IMR-90 (cell line): ENCODE data around the gene HS6ST2. TPM values are rescaled to one million over a fixed set of nuclear protein-coding genes. Genes with fewer than 3 reads are reported as not detected.

Source experiments
- ATAC-seq: fragments of 200-7000 bp; cut with Tn5 transposase; 2 replicates; pipeline ENCODE4 v1.9.1; 2020; ENCODE audit warnings: low read depth, mild to moderate bottlenecking, moderate library complexity
- BruUV-seq: library from RNA; stranded (reverse); fragments of 400-500 nt; replicated peaks from 2 replicates; lab custom pipeline; 2021; lab: Mats Ljungman, UMichigan
- CTCF ChIA-PET: fragments of 300-600 bp; formaldehyde crosslinking; extraction: SDS; loops from one replicate; lab custom pipeline; 2021; ENCODE audit warnings: antibody characterized with exemption; lab: Yijun Ruan, JAX
- POLR2A ChIA-PET: fragments of 300-600 bp; sonication (Branson Sonifier 250); formaldehyde crosslinking; loops from one replicate; lab custom pipeline; 2022; ENCODE audit warnings: antibody characterized with exemption; ENCODE audit not compliant: unreplicated experiment; lab: Charles Lee
- DNase-seq: peaks from one replicate; pipeline ENCODE4 v3.0.0; 2013
- H2AFZ ChIP-seq: replicated peaks from 2 replicates; pipeline ENCODE3; 2013; ENCODE audit warnings: low read length, mild to moderate bottlenecking; ENCODE audit not compliant: poor library complexity
- H2AK5ac ChIP-seq: 2 replicates; pipeline ENCODE4 v1.6.1; 2013; ENCODE audit warnings: low read depth, low read length, inconsistent platforms
- H2AK9ac ChIP-seq: replicated peaks from 2 replicates; pipeline ENCODE3; 2013; ENCODE audit warnings: mild to moderate bottlenecking, low read depth, low read length, moderate library complexity; ENCODE audit not compliant: poor library complexity
- H2BK120ac ChIP-seq: 2 replicates; pipeline ENCODE4 v1.6.1; 2013; ENCODE audit warnings: low read depth, low read length, inconsistent platforms
- H2BK15ac ChIP-seq: 3 replicates; pipeline ENCODE4 v1.6.1; 2013; ENCODE audit warnings: low read depth, low read length, inconsistent platforms
- H2BK20ac ChIP-seq: 2 replicates; pipeline ENCODE4 v1.6.1; 2013; ENCODE audit warnings: low read depth, mild to moderate bottlenecking, inconsistent platforms, low read length, moderate library complexity
- H2BK5ac ChIP-seq: 2 replicates; pipeline ENCODE4 v1.6.1; 2013; ENCODE audit warnings: mild to moderate bottlenecking, low read depth, low read length, inconsistent platforms; ENCODE audit not compliant: poor library complexity, severe bottlenecking
- H3K14ac ChIP-seq: replicated peaks from 2 replicates; pipeline ENCODE4 v1.6.1; 2013; ENCODE audit warnings: low read depth, low read length, inconsistent platforms
- H3K18ac ChIP-seq: 2 replicates; pipeline ENCODE4 v1.6.1; 2013; ENCODE audit warnings: low read depth, low read length, control low read depth
- H3K23ac ChIP-seq: 2 replicates; pipeline ENCODE4 v1.6.1; 2013; ENCODE audit warnings: low read depth, low read length, inconsistent platforms
- H3K27ac ChIP-seq: 2 replicates; pipeline ENCODE4 v1.5.1; 2013; ENCODE audit warnings: mild to moderate bottlenecking, control low read depth, low read length; ENCODE audit not compliant: insufficient read depth
- H3K27me3 ChIP-seq: 2 replicates; pipeline ENCODE4 v1.6.1; 2013; ENCODE audit warnings: low read length; ENCODE audit not compliant: control insufficient read depth, insufficient read depth
- H3K36me3 ChIP-seq: 2 replicates; pipeline ENCODE4 v1.6.1; 2013; ENCODE audit warnings: low read length, mixed read lengths; ENCODE audit not compliant: control insufficient read depth, insufficient read depth
- H3K4ac ChIP-seq: 2 replicates; pipeline ENCODE4 v1.6.1; 2013; ENCODE audit warnings: low read depth, low read length, inconsistent platforms
- H3K4me1 ChIP-seq: 2 replicates; pipeline ENCODE4 v1.6.1; 2013; ENCODE audit warnings: low read length, mixed read lengths; ENCODE audit not compliant: control insufficient read depth, insufficient read depth
- H3K4me2 ChIP-seq: 2 replicates; pipeline ENCODE4 v1.6.1; 2013; ENCODE audit warnings: low read depth, mild to moderate bottlenecking, control low read depth, low read length, moderate library complexity
- H3K4me3 ChIP-seq: 2 replicates; pipeline ENCODE4 v1.5.1; 2013; ENCODE audit warnings: low read depth, mild to moderate bottlenecking, control low read depth, low read length, moderate library complexity; ENCODE audit not compliant: insufficient read depth
- H3K56ac ChIP-seq: 2 replicates; pipeline ENCODE4 v1.6.1; 2013; ENCODE audit warnings: low read length, inconsistent platforms; ENCODE audit not compliant: insufficient read depth; ENCODE audit errors: extremely low read depth
- H3K79me1 ChIP-seq, 2 experiments: 2 replicates each; pipeline ENCODE4 v1.6.1; 2013; ENCODE audit warnings: low read length in 2 of 2, inconsistent platforms in 1 of 2, low read depth in 1 of 2
- H3K9ac ChIP-seq: 2 replicates; pipeline ENCODE4 v1.6.1; 2013; ENCODE audit warnings: low read depth, low read length, control low read depth
- H3K9me1 ChIP-seq: 2 replicates; pipeline ENCODE4 v1.6.1; 2013; ENCODE audit warnings: low read length, inconsistent platforms; ENCODE audit not compliant: insufficient read depth
- H3K9me3 ChIP-seq: 2 replicates; pipeline ENCODE4 v1.6.1; 2013; ENCODE audit warnings: low read length; ENCODE audit not compliant: control insufficient read depth, insufficient read depth
- H4K20me1 ChIP-seq: 2 replicates; pipeline ENCODE4 v1.6.1; 2013; ENCODE audit warnings: low read length, inconsistent platforms; ENCODE audit not compliant: insufficient read depth
- H4K5ac ChIP-seq: 2 replicates; pipeline ENCODE4 v1.6.1; 2013; ENCODE audit warnings: mild to moderate bottlenecking, low read depth, low read length, control low read depth
- H4K8ac ChIP-seq, 2 experiments: 2 replicates each; pipeline ENCODE4 v1.6.1; 2013; ENCODE audit warnings: low read depth in 2 of 2, low read length in 2 of 2, control low read depth in 1 of 2, inconsistent platforms in 1 of 2
- H4K91ac ChIP-seq: 2 replicates; pipeline ENCODE4 v1.6.1; 2013; ENCODE audit warnings: low read depth, low read length, inconsistent platforms; ENCODE audit not compliant: insufficient read depth
- BHLHE40 ChIP-seq: fragments of 150-350 bp; IDR thresholded peaks from 2 replicates; pipeline ENCODE4 v1.6.1; 2016; ENCODE audit warnings: mild to moderate bottlenecking, low read depth, low read length
- CEBPB ChIP-seq: IDR thresholded peaks from 2 replicates; pipeline ENCODE4 v1.6.1; 2012; ENCODE audit warnings: low read depth, low read length, improper control_type of control experiment
- CHD1 ChIP-seq: IDR thresholded peaks from 2 replicates; pipeline ENCODE4 v1.6.1; 2012; ENCODE audit warnings: low read depth, low read length, improper control_type of control experiment
- FOS ChIP-seq: fragments of 150-350 bp; IDR thresholded peaks from 2 replicates; pipeline ENCODE4 v1.6.1; 2016; ENCODE audit warnings: low read depth, low read length
- MAFK ChIP-seq: IDR thresholded peaks from 2 replicates; pipeline ENCODE4 v1.6.1; 2012; ENCODE audit warnings: low read depth, low read length, improper control_type of control experiment
- MAZ ChIP-seq: IDR thresholded peaks from 2 replicates; pipeline ENCODE4 v1.6.1; 2012; ENCODE audit warnings: low read depth, mild to moderate bottlenecking, low read length, improper control_type of control experiment, moderate library complexity, borderline replicate concordance
- MXI1 ChIP-seq: IDR thresholded peaks from 2 replicates; pipeline ENCODE4 v1.6.1; 2012; ENCODE audit warnings: low read depth, mild to moderate bottlenecking, low read length, moderate library complexity, borderline replicate concordance
- NFE2L2 ChIP-seq: fragments of 150-350 bp; IDR thresholded peaks from 2 replicates; pipeline ENCODE4 v1.6.1; 2016; ENCODE audit warnings: low read depth, mild to moderate bottlenecking, low read length
- POLR2A ChIP-seq: IDR thresholded peaks from 2 replicates; pipeline ENCODE4 v1.6.1; 2012; ENCODE audit warnings: mild to moderate bottlenecking, low read depth, low read length
- RAD21 ChIP-seq: IDR thresholded peaks from 2 replicates; pipeline ENCODE4 v1.6.1; 2012; ENCODE audit warnings: low read length, improper control_type of control experiment
- RCOR1 ChIP-seq: IDR thresholded peaks from 2 replicates; pipeline ENCODE4 v1.6.1; 2012; ENCODE audit warnings: mild to moderate bottlenecking, low read length, improper control_type of control experiment; ENCODE audit not compliant: insufficient replicate concordance
- RFX5 ChIP-seq: IDR thresholded peaks from 2 replicates; pipeline ENCODE4 v1.8.0; 2012; ENCODE audit warnings: low read depth, mild to moderate bottlenecking, low read length, moderate library complexity
- SMC3 ChIP-seq: fragments of 150-350 bp; IDR thresholded peaks from 2 replicates; pipeline ENCODE4 v1.6.1; 2016; ENCODE audit warnings: low read depth, mild to moderate bottlenecking, antibody characterized with exemption, low read length, moderate library complexity
- USF2 ChIP-seq: fragments of 150-350 bp; IDR thresholded peaks from 2 replicates; pipeline ENCODE4 v1.6.1; 2017; ENCODE audit warnings: mild to moderate bottlenecking, antibody characterized with exemption, low read length, low read depth
- WGBS, 2 experiments: methylation state at CpG; one replicate each; pipeline versions ENCODE4 v1.1.5 to v1.1.7; 2013; ENCODE audit warnings: missing lambda C conversion rate in 2 of 2; ENCODE audit not compliant: insufficient read length in 1 of 2; ENCODE audit errors: extremely low coverage in 2 of 2; 5-methylcytosine and 5-hydroxymethylcytosine counted together
- dilution Hi-C: fragments of 300-500 bp; cut with HindIII; formaldehyde crosslinking; loops from one replicate; pipeline ENCODE4 v1.14.3; 2018; ENCODE audit warnings: low sequenced_read_pairs; ENCODE audit not compliant: unreplicated experiment
- in situ Hi-C: fragments of 300-500 bp; cut with MboI; formaldehyde crosslinking; loops from 3 replicates; pipeline ENCODE4 v1.14.3; 2019; ENCODE audit warnings: low sequenced_read_pairs, inconsistent platforms, mixed read lengths
- intact Hi-C: fragments of 100-400 bp; cut with micrococcal nuclease; formaldehyde crosslinking; loops from 2 replicates; pipeline ENCODE4 v1.10.0; 2022
- polyA plus RNA-seq, 3 experiments: library from polyadenylated mRNA; depleted of rRNA; stranded (reverse); fragments of >200 nt; gene quantifications; 2 replicates each; pipeline ENCODE4 v1.2.3, GENCODE V29; 2012; ENCODE audit warnings: low replicate concordance in 1 of 3
- total RNA-seq: library from RNA; depleted of rRNA; stranded (reverse); fragments of >200 nt; gene quantifications from 2 replicates; pipeline ENCODE4 v1.2.3, GENCODE V29; 2012
- TF ChIP-seq, protein P1 (sequence below): conservative IDR thresholded peaks from 2 replicates; pipeline ENCODE4 v1.5.1; 2012; ENCODE audit warnings: mild to moderate bottlenecking, low read depth, low read length, improper control_type of control experiment
- TF ChIP-seq, protein P2 (sequence below): fragments of 150-350 bp; IDR thresholded peaks from 2 replicates; pipeline ENCODE4 v1.6.1; 2016; ENCODE audit warnings: low read depth, mild to moderate bottlenecking, low read length, moderate library complexity, borderline replicate concordance

HS6ST2 gene
- total and polyA plus RNA-seq, 2 of the 4 experiments (the other 2 are of a cell fraction) = not detected

DNA sequence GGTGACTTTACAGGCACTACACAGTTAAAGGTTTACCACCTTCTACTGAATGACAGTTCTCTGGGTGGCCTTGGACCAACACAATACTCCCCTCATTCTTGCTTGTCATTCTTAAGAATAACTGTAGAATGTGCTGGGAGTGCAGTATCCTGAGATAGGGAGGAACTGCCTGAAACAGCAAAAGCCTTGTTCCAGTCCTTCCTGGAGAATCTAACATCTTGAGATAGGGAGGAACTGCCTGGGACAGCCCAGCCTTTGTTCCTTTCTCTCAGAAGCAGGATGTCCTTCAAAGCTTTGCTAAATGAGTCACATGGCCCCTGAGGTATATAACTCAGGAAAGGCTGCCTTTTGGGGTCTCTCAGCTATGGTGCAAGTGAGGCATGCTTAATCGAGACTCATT is 323.9 kb downstream of the HS6ST2 start:
- Histone ChIP-seq H4K8ac (no peak overlapping the region), H3K9me1 (no peaks in the 10 kb centered on the region), H2AK5ac (no peak overlapping the region), H3K23ac (no peak overlapping the region), H3K9me3 (no peaks in the 10 kb centered on the region), H3K4me1 (no peaks in the 10 kb centered on the region), H3K4me2 (no peak overlapping the region), H3K56ac (no peak overlapping the region), H3K79me1 (no peaks in the 10 kb centered on the region), H3K27me3 (peaks cover 17% of the 10 kb centered on the region), H4K5ac (no peak overlapping the region), H4K20me1 (no peaks in the 10 kb centered on the region), H3K4ac (no peak overlapping the region), H2AK9ac (no peak overlapping the region), H2AFZ (no peak overlapping the region), H3K36me3 (no peaks in the 10 kb centered on the region), H3K9ac (no peak overlapping the region), H2BK20ac (no peak overlapping the region), H3K14ac (no peak overlapping the region), H2BK120ac (no peak overlapping the region), H3K18ac (no peak overlapping the region), H4K91ac (no peak overlapping the region), H3K27ac (no peak overlapping the region), H2BK15ac (no peak overlapping the region), H2BK5ac (no peak overlapping the region), H3K4me3 (no peak overlapping the region)
- no TSS peak for BruUV-seq
- DNase-seq (no peak), ATAC-seq (no peak)
- TF ChIP-seq BHLHE40 = no peak
- TF ChIP-seq POLR2A = no peak
- TF ChIP-seq RCOR1 = no peak
- TF ChIP-seq SMC3 = no peak
- no peak for TF ChIP-seq RAD21
- TF ChIP-seq USF2 = no peak
- TF ChIP-seq FOS = no peak
- TF ChIP-seq MXI1 = no peak
- no peak for TF ChIP-seq RFX5
- TF ChIP-seq CEBPB = no peak
- no peak for TF ChIP-seq NFE2L2
- TF ChIP-seq MAZ = no peak
- TF ChIP-seq, protein P1, sequence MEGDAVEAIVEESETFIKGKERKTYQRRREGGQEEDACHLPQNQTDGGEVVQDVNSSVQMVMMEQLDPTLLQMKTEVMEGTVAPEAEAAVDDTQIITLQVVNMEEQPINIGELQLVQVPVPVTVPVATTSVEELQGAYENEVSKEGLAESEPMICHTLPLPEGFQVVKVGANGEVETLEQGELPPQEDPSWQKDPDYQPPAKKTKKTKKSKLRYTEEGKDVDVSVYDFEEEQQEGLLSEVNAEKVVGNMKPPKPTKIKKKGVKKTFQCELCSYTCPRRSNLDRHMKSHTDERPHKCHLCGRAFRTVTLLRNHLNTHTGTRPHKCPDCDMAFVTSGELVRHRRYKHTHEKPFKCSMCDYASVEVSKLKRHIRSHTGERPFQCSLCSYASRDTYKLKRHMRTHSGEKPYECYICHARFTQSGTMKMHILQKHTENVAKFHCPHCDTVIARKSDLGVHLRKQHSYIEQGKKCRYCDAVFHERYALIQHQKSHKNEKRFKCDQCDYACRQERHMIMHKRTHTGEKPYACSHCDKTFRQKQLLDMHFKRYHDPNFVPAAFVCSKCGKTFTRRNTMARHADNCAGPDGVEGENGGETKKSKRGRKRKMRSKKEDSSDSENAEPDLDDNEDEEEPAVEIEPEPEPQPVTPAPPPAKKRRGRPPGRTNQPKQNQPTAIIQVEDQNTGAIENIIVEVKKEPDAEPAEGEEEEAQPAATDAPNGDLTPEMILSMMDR = no peak
- TF ChIP-seq CHD1 = no peak
- no peak for TF ChIP-seq MAFK
- TF ChIP-seq, protein P2, sequence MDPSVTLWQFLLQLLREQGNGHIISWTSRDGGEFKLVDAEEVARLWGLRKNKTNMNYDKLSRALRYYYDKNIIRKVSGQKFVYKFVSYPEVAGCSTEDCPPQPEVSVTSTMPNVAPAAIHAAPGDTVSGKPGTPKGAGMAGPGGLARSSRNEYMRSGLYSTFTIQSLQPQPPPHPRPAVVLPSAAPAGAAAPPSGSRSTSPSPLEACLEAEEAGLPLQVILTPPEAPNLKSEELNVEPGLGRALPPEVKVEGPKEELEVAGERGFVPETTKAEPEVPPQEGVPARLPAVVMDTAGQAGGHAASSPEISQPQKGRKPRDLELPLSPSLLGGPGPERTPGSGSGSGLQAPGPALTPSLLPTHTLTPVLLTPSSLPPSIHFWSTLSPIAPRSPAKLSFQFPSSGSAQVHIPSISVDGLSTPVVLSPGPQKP = no peak
- WGBS, 2 experiments = no CpG with 5 or more reads among the region's 1 CpG
- intact Hi-C loops (loop anchor here (10.0 kb wide), 1 partner anchor 1040 kb away; no protein-coding TSS in a partner anchor), in situ Hi-C loops (loop anchor here (10.0 to 25.0 kb wide), 3 partner anchors 340 to 797 kb away; no protein-coding TSS in a partner anchor), dilution Hi-C loops (no loop called here)
- POLR2A ChIA-PET = no interaction called here
- CTCF ChIA-PET = no interaction called here
